Trophoblast cell (in vitro differentiated cells and primary cell): ENCODE measurements around the gene CUBN.

Experiments
- DNase-seq, 2 donors: peaks; one replicate each; pipeline ENCODE4 v3.0.0-alpha.2; 2016
- H2AFZ ChIP-seq: 2 replicates; pipeline ENCODE4 v1.6.1; 2013; ENCODE audit warnings: low read length, moderate library complexity, mild to moderate bottlenecking; ENCODE audit not compliant: insufficient read depth, poor library complexity
- H2AK5ac ChIP-seq: 2 replicates; pipeline ENCODE4 v1.6.1; 2013; ENCODE audit warnings: mild to moderate bottlenecking, low read length
- H2BK120ac ChIP-seq: 2 replicates; pipeline ENCODE4 v1.6.1; 2013; ENCODE audit warnings: low read length, mild to moderate bottlenecking, moderate library complexity; ENCODE audit not compliant: insufficient read depth, poor library complexity
- H2BK12ac ChIP-seq: 2 replicates; pipeline ENCODE4 v1.6.1; 2013; ENCODE audit warnings: mild to moderate bottlenecking, low read length, moderate library complexity
- H2BK5ac ChIP-seq: 2 replicates; pipeline ENCODE4 v1.6.1; 2013; ENCODE audit warnings: low read length, low read depth, moderate library complexity, mild to moderate bottlenecking; ENCODE audit not compliant: poor library complexity
- H3K14ac ChIP-seq: 2 replicates; pipeline ENCODE4 v1.6.1; 2013; ENCODE audit warnings: mild to moderate bottlenecking, low read length
- H3K18ac ChIP-seq: 2 replicates; pipeline ENCODE4 v1.6.1; 2013; ENCODE audit warnings: mild to moderate bottlenecking, low read length
- H3K23ac ChIP-seq: 2 replicates; pipeline ENCODE4 v1.6.1; 2013; ENCODE audit warnings: low read length
- H3K27ac ChIP-seq: 2 replicates; pipeline ENCODE4 v1.5.1; 2013; ENCODE audit warnings: low read depth, mild to moderate bottlenecking, inconsistent platforms, low read length, moderate library complexity
- H3K27me3 ChIP-seq: 2 replicates; pipeline ENCODE4 v1.6.1; 2013; ENCODE audit warnings: inconsistent platforms, mild to moderate bottlenecking, low read length, moderate library complexity; ENCODE audit not compliant: insufficient read depth
- H3K36me3 ChIP-seq, 2 experiments: 1 replicate in 1 of 2; 2 replicates in 1 of 2; pipeline ENCODE4 v1.6.1; 2013; ENCODE audit warnings: low read length in 2 of 2, mild to moderate bottlenecking in 2 of 2, moderate library complexity in 1 of 2; ENCODE audit not compliant: insufficient read depth in 2 of 2, control insufficient read depth in 1 of 2
- H3K4ac ChIP-seq: 2 replicates; pipeline ENCODE4 v1.6.1; 2013; ENCODE audit warnings: low read depth, mild to moderate bottlenecking, low read length, moderate library complexity
- H3K4me1 ChIP-seq, 2 experiments: 1 replicate in 1 of 2; 2 replicates in 1 of 2; pipeline ENCODE4 v1.6.1; 2013; ENCODE audit warnings: low read length in 2 of 2, mild to moderate bottlenecking in 2 of 2, moderate library complexity in 1 of 2; ENCODE audit not compliant: insufficient read depth in 2 of 2, control insufficient read depth in 1 of 2
- H3K4me2 ChIP-seq: 2 replicates; pipeline ENCODE4 v1.6.1; 2013; ENCODE audit warnings: inconsistent platforms, mild to moderate bottlenecking, low read length, moderate library complexity
- H3K4me3 ChIP-seq: 2 replicates; pipeline ENCODE4 v1.5.1; 2013; ENCODE audit warnings: mild to moderate bottlenecking, low read depth, low read length, inconsistent platforms
- H3K79me1 ChIP-seq: one replicate; pipeline ENCODE4 v1.6.1; 2013; ENCODE audit warnings: low read length
- H3K79me2 ChIP-seq: 2 replicates; pipeline ENCODE4 v1.6.1; 2013; ENCODE audit warnings: low read length, mild to moderate bottlenecking; ENCODE audit not compliant: control insufficient read depth, insufficient read depth, poor library complexity
- H3K9ac ChIP-seq: 2 replicates; pipeline ENCODE4 v1.6.1; 2013; ENCODE audit warnings: mild to moderate bottlenecking, low read length
- H3K9me3 ChIP-seq: 2 replicates; pipeline ENCODE4 v1.6.1; 2013; ENCODE audit warnings: low read depth, mild to moderate bottlenecking, control low read depth, inconsistent platforms, low read length; ENCODE audit not compliant: insufficient read depth
- H4K12ac ChIP-seq: 2 replicates; pipeline ENCODE4 v1.6.1; 2013; ENCODE audit warnings: low read depth, mild to moderate bottlenecking, low read length, moderate library complexity
- H4K8ac ChIP-seq: 2 replicates; pipeline ENCODE4 v1.6.1; 2013; ENCODE audit warnings: low read depth, mild to moderate bottlenecking, low read length, moderate library complexity
- H4K91ac ChIP-seq: one replicate; pipeline ENCODE4 v1.6.1; 2013; ENCODE audit warnings: low read depth, mild to moderate bottlenecking, low read length, moderate library complexity
- WGBS: extraction: QIAGEN DNeasy Blood & Tissue Kit; methylation state at CpG from one replicate; pipeline ENCODE4 v1.1.7; 2013; ENCODE audit warnings: missing lambda C conversion rate; ENCODE audit not compliant: insufficient read length, insufficient coverage; ENCODE audit errors: extremely low coverage; 5-methylcytosine and 5-hydroxymethylcytosine counted together

Gene CUBN

GRCh38 chr10:17122052-17122451 lies 7.6 kb downstream of the CUBN start:
- Histone ChIP-seq H2AK5ac (no peak overlapping the region), H2AFZ (no peak overlapping the region), H4K12ac (no peak overlapping the region), H3K27me3 (no peaks in the 10 kb centered on the region), H3K4me3 (no peak overlapping the region), H3K23ac (no peak overlapping the region), H3K79me1 (no peaks in the 10 kb centered on the region), H3K4ac (no peak overlapping the region), H3K9ac (no peak overlapping the region), H3K4me2 (no peak overlapping the region), H4K91ac (no peak overlapping the region), H2BK12ac (no peak overlapping the region), H3K36me3 (no peaks in the 10 kb centered on the region), H3K79me2 (no peaks in the 10 kb centered on the region), H3K9me3 (no peaks in the 10 kb centered on the region), H3K14ac (no peak overlapping the region), H3K4me1 (peaks cover 2% of the 10 kb centered on the region in 2 experiments), H3K27ac (no peak overlapping the region), H3K18ac (no peak overlapping the region), H2BK5ac (no peak overlapping the region), H2BK120ac (no peak overlapping the region), H4K8ac (no peak overlapping the region)
- no CpG with 5 or more reads among the region's 2 CpGs for WGBS
- DNase-seq = no peak

GRCh38 chr10:17120694-17121093 lies 8.9 kb downstream of the CUBN start:
- Histone ChIP-seq H3K18ac (no peak overlapping the region), H4K91ac (no peak overlapping the region), H3K4me2 (no peak overlapping the region), H3K4me1 (peaks cover 2% of the 10 kb centered on the region in 2 experiments), H3K27ac (no peak overlapping the region), H3K79me1 (peaks cover 1% of the 10 kb centered on the region), H2AFZ (no peak overlapping the region), H2BK12ac (no peak overlapping the region), H2BK5ac (no peak overlapping the region), H3K4ac (no peak overlapping the region), H3K23ac (no peak overlapping the region), H4K12ac (no peak overlapping the region), H3K9ac (no peak overlapping the region), H2AK5ac (no peak overlapping the region), H3K9me3 (no peaks in the 10 kb centered on the region), H3K14ac (no peak overlapping the region), H3K79me2 (no peaks in the 10 kb centered on the region), H2BK120ac (no peak overlapping the region), H4K8ac (no peak overlapping the region), H3K4me3 (no peak overlapping the region), H3K27me3 (no peaks in the 10 kb centered on the region), H3K36me3 (no peaks in the 10 kb centered on the region)
- no peak for DNase-seq
- no CpG with 5 or more reads among the region's 3 CpGs for WGBS

- Histone ChIP-seq H3K9me3 (no peaks in the 10 kb centered on the region), H3K4me2 (no peak overlapping the region), H2AFZ (no peak overlapping the region), H4K91ac (no peak overlapping the region), H3K79me2 (no peaks in the 10 kb centered on the region), H3K36me3 (no peaks in the 10 kb centered on the region), H3K14ac (no peak overlapping the region), H3K4me1 (peaks cover 6% of the 10 kb centered on the region in 2 experiments), H3K4ac (no peak overlapping the region), H3K27me3 (no peaks in the 10 kb centered on the region), H3K4me3 (no peak overlapping the region), H4K8ac (no peak overlapping the region), H2BK5ac (no peak overlapping the region), H2BK120ac (no peak overlapping the region), H4K12ac (no peak overlapping the region), H2BK12ac (no peak overlapping the region), H3K9ac (no peak overlapping the region), H3K18ac (no peak overlapping the region), H3K79me1 (peaks cover 1% of the 10 kb centered on the region), H3K27ac (no peak overlapping the region), H2AK5ac (no peak overlapping the region), H3K23ac (no peak overlapping the region)
- no peak for DNase-seq
- no CpG with 5 or more reads among the region's 3 CpGs for WGBS
These were observed 9.8 kb downstream of the CUBN start for GRCh38 chr10:17119845-17120244.

GRCh38 chr10:17116193-17116592 lies 13.4 kb downstream of the CUBN start:
- Histone ChIP-seq H3K27ac (no peak overlapping the region), H2BK120ac (no peak overlapping the region), H2AK5ac (no peak overlapping the region), H3K18ac (no peak overlapping the region), H3K14ac (no peak overlapping the region), H2BK5ac (no peak overlapping the region), H4K91ac (no peak overlapping the region), H3K27me3 (no peaks in the 10 kb centered on the region), H2AFZ (no peak overlapping the region), H3K79me1 (peaks cover 1% of the 10 kb centered on the region), H3K4ac (no peak overlapping the region), H4K12ac (no peak overlapping the region), H3K9me3 (no peaks in the 10 kb centered on the region), H2BK12ac (no peak overlapping the region), H3K79me2 (no peaks in the 10 kb centered on the region), H3K36me3 (no peaks in the 10 kb centered on the region), H4K8ac (no peak overlapping the region), H3K4me2 (no peak overlapping the region), H3K9ac (no peak overlapping the region), H3K23ac (no peak overlapping the region), H3K4me3 (no peak overlapping the region), H3K4me1 (peaks cover 5 to 7% of the 10 kb centered on the region in 2 experiments)
- no CpG with 5 or more reads among the region's 5 CpGs for WGBS
- no peak for DNase-seq
